ENCODE results near the gene ARHGAP6.
"Not testable (repeated sequence)": the region's sequence is repeated elsewhere in the genome, so short reads cannot be mapped to it uniquely, and the experiment has no call there.

ARHGAP6 gene

DNA sequence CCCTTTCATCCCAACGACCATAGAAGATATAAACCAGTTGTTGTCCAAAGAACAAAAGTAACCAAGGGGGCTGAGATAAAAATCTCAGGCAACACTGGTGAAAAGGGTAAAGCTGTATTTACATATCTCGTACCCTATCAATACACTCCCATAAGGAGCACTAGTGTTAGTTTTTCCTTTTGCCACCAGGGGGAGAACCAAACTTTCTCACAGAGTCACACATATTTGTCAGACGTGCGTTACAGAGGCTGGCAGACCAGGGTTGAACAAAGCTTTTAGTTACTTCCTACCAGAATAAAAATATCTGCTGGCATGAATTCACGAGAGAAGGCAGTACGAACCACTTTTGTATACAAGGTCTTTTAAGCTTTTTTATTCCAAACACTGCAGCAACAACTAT, 284.3 kb downstream of the ARHGAP6 start:
- peak; percentile 2 to 4 for DNase-seq

DNA sequence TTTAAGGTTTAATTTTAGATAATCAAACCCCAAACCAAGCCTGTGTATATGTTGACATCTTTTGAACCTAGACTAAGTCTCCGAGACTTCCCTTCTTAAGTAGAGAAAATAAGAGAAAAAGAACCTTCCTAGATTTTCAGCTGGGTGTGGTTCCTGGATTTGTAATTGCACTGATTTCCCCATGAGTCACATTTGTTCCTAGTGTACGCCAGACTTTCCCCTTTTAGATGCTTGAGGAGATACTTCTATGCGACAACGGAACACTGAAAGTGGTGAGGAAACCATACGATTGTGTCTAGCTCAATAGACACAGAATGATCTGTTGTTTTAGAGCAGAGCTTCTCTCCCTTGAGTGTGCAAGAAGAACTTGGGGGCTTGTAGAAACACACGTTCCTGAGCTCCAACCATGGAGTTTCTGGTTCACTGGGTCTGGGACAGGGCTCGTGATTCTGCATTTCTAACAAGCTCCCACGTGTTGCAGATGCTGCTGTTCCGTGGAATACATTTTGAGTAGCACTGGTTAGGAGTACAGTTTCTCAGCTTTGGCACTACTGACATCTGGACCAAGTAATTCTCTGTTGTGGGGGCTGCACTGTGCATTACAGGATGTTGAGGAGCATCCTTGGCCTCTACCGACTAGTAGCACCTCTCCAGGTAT, 285.4 kb downstream of the ARHGAP6 start:
- DNase-seq: no peak

DNA sequence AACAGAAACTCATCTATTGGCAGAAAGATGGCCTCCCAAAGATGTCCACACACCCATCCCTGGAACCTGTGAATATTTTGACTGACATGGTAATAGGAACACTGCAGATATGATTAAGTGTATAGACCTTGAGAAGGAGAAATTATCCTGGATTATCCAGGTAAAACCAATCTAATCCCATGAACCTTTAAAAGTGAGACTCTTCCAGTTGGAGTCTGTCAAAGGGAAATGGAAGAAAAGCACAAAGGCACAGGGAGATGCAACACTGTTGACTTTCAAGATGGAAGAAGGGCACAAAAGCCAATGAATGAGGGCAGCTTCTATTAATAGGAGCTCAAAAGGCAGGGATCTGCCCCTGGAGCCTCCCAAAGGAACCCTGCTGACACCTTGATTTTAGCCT, 289.6 kb downstream of the ARHGAP6 start:
- DNase-seq: no peak

DNA sequence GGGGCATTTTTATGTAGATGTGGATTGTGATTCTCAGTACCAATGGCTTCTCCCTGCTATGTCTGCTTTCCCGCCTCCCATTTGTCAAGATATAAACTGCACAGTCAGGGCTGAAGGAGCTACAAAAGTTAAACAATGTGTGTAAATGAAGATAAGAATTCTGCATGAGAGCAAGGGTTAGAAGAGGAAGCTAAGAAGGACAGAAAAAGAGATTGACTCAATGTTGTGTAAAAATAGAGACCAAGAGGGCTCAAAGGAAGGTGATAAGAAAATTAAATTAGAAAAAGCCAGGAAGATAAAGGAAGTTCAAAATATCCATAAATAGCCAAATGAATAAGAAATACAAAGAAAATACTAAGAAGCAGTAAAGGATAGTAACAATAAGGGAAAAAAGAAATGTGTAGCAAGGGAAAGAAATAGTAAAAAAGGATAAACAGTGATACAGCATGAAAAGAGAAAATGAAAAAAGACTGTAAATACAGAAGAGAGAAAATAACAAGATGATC, 290.1 kb downstream of the ARHGAP6 start:
- DNase-seq: no peak

DNA sequence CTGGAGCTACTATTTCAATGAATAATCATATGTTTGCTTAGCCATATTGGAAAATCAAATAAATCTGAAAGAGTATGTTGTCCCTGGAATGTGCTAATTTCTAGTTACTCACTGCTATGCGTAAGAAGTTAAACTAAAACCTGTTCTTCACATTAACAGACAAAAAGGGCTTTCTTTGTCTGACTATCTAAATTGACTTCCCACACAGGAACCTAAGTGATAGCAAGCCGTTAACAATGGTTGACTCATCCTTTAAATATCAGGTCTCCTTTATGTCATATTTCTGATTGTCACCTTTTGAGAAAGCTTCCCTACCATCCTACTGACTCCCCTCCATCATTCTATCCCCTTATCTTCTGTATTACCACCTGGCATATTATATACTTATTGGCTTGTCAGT, 291.1 kb downstream of the ARHGAP6 start:
- no peak for DNase-seq

GRCh38 chrX:11371106-11371505, 294.6 kb downstream of the ARHGAP6 start:
- no peak for DNase-seq

GRCh38 chrX:11367609-11368430, 297.9 kb downstream of the ARHGAP6 start:
- no peak for DNase-seq

DNA sequence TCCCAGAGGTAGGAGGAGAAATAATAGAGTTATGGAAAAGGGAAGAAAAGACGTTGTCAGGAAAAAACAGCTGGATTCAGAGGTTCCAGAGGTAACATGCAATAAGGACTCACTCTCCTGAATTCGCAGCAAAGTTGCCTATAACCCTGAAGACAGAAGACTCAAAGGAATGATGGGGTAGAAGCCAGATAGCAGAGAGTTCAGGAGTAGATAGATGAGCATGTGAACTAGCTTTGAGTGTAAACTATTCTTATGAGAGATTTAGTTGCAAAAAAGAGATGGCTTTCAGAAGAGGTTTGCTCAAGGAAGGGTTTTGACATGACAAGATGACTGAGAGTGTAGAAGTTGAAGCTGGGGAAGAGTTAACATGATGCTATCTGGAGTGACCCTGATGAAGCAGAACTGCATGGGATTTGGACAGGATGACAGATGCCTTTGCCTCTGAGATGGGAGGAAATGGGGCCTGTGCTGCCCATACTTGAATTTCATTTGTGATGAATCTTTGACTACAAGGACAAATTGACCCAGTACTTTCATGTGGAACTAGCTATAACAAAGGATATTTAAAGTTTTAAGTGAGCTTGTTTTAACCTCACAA, 298.6 kb downstream of the ARHGAP6 start:
- DNase-seq: no peak

GRCh38 chrX:11365426-11365825, 300.3 kb downstream of the ARHGAP6 start:
- no peak for DNase-seq

- no peak for DNase-seq
These were observed 300.9 kb downstream of the ARHGAP6 start for GRCh38 chrX:11364835-11365234.

GRCh38 chrX:11363825-11364224, 301.9 kb downstream of the ARHGAP6 start:
- DNase-seq: not testable (repeated sequence)

- DNase-seq: no peak
These were observed 302.6 kb downstream of the ARHGAP6 start for GRCh38 chrX:11363069-11363594.

GRCh38 chrX:11361666-11362065, 304.1 kb downstream of the ARHGAP6 start:
- not testable (repeated sequence) for DNase-seq

GRCh38 chrX:11355944-11356343, 309.8 kb downstream of the ARHGAP6 start:
- DNase-seq: not testable (repeated sequence)

GRCh38 chrX:11355259-11355909, 310.3 kb downstream of the ARHGAP6 start:
- no peak for DNase-seq

DNA sequence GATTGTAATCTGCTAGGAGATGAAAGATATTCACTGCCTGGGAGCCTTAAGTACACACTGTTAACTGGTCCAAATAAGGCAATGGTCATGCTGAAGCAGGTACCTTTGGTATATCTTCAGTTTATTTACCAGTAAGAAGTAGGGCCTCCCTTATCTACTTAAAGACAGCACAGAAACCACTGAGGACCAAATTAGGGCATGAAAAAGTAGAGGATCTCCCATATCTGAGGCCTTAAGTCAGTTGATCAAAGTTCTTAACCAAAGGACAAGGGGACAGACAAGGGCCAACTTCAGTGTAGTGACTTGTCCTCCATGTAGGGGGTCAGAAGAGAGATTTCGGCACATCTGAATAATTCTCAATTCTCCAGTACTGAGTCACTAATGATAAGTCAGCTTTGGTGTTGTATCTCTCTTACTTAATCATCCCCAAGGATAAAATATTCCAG, 313.4 kb downstream of the ARHGAP6 start:
- no peak for DNase-seq

GRCh38 chrX:11351375-11352295, 314.1 kb downstream of the ARHGAP6 start:
- DNase-seq: no peak

DNA sequence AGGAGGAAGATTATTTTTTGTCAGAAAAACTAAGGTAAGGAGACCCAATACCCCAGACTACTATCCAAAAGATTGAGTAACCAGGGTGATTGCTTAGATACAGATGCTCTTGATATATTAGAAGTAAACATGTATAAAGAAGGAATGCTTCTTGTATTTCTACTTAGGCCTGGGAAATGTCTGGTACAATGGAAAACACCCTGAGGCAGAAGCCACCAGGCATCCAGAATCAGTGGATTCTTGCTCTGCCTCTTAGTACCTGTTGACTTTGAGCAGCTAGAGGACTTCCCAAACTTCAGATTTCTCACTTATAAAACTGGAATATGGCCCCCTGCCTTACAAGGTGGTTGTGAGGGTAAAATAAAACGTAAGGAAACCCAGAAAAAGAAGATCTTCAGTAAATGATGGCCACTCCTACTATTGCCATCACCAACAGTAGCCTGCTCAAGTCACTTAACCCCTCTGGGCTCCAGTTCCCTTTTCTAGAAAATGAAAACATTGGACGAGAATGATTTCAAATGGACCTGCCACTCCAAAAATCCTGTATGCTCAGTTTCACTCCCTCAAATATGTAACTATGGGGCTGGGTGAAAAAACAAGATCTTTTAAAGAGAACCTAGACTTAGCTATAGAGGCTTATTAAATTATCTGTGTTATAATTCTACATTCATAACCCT, 315.9 kb downstream of the ARHGAP6 start:
- no peak for DNase-seq

DNA sequence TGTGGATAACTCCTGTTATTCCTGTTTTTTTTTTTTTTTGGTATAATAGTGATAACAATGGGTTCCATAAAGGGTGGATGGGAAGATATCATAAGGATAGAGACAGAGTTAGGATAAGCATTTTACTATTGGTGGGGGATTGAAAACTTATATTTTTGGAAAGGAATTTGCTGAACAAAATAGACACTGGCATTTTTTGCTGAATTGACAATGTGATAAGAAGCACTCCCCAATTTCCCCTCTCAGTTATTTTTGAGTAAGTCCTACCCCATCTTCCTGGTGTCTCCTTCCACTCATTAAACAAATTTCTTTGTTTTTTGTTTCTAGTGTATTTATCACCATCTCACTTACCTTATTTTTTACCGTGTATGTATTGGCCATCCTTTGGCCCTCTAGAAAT, 316.7 kb downstream of the ARHGAP6 start:
- no peak for DNase-seq

DNA sequence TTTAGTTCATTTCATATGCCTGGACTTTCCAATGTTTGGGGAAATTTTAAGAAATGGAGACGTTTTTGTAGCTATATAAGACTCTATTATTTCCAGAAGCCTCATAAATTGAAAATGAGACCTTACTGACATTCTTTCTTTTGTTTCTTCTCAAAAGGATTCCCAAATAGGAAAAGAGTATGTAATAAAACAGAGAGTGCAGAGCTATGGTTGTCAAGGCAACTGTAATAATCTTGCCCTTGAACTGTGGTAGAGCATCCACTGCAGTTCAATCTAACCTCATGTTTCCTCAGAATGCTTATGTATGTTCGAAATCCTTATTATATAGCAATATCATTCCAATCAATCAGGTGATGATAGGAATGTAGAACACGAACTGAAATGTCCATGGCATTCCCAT, 318.4 kb downstream of the ARHGAP6 start:
- DNase-seq: no peak

DNA sequence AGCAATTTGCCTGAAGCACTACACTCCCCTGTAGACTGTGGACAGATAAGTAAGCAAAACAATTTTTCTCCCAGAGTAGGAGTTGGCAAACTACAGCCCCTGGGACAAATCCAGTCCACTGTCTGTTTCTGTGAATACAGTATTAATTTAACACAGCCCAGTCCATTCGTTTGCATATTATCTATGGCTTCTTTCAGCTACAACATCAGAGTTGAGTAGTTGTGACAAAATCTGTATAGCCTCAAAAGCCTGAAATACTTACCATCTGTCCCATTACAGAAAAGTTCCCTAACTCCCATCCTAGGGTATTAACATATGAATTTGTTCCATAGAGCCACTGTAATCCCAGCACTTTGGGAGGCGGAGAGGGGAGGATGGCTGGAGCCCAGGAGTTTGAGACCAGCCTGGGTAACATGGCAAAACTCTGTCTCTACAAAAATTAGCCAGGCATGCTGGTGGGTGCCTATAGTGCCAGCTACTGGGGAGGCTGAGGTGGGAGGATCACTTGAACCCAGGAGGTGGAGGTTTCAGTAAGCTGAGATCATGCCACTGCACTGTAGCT, 319.5 kb downstream of the ARHGAP6 start:
- DNase-seq: no peak

All from AML-193 (cell line).